ENCODE measurements around the gene MDM1. TPM values are rescaled to one million over a fixed set of nuclear protein-coding genes. Genes with fewer than 3 reads are reported as not detected.

The MDM1 gene
- total and polyA plus RNA-seq, 2 of the 13 experiments (the other 11 are each of a cell fraction or from before 2014, with no cell fraction given), result 4.6 to 15.2 TPM

DNA sequence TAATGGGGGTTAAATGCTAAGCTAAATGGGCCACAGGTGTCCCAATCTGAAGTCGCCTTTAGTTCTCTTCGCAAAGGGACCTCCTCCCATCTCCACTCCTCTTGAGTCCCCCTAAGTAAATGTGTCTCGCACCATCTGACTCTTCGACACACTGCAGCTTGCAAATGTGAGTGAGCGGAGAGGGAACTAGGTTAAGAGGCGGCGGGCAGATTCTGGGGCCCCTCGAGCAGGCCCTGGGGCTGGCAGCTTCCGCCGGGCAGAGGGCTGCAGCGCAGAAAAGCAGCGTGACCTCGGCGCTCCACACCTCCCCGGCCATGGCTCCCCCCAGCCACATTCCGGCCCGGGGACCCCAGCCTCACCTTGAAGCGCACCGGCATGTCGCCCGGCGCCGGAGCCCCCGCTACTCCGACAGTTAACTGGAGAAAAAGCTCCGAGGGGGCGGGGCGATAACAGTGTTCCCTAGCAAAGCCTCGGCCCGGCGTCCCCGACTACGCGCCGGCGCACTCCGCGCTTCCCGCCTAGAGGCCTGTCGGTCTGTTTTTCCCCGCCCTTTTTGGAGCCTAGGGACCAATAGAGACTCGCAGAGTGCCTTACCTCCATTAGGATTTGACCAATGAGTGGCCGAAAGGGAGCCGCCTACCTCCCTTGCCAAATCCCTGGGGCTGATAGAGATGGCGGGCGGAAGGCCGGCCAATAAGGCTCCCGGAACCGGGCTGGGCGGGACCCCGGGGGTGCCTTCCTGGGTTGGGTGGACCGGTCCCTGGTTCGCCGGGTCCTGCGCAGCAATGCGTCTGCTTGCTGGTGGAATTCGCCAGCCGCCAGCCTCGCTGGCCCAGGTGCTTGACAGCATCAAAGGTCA, at the start of gene MDM1 (continued):
- TF ChIP-seq, protein P1, sequence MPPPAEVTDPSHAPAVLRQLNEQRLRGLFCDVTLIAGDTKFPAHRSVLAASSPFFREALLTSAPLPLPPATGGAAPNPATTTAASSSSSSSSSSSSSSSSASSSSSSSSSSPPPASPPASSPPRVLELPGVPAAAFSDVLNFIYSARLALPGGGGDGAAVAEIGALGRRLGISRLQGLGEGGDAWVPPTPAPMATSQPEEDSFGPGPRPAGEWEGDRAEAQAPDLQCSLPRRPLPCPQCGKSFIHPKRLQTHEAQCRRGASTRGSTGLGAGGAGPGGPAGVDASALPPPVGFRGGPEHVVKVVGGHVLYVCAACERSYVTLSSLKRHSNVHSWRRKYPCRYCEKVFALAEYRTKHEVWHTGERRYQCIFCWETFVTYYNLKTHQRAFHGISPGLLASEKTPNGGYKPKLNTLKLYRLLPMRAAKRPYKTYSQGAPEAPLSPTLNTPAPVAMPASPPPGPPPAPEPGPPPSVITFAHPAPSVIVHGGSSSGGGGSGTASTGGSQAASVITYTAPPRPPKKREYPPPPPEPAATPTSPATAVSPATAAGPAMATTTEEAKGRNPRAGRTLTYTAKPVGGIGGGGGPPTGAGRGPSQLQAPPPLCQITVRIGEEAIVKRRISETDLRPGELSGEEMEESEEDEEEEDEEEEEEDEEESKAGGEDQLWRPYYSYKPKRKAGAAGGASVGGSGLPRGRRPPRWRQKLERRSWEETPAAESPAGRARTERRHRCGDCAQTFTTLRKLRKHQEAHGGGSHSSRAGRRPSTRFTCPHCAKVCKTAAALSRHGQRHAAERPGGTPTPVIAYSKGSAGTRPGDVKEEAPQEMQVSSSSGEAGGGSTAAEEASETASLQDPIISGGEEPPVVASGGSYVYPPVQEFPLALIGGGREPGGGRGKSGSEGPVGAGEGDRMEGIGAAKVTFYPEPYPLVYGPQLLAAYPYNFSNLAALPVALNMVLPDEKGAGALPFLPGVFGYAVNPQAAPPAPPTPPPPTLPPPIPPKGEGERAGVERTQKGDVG (CRISPR knock-in tag; IDR thresholded peaks at IDR 0.05; ENCODE audit: borderline replicate concordance), result no peak
- no peak for TF ChIP-seq SMYD3 (CRISPR knock-in tag; IDR thresholded peaks at IDR 0.05)
- TF ChIP-seq, protein P2, sequence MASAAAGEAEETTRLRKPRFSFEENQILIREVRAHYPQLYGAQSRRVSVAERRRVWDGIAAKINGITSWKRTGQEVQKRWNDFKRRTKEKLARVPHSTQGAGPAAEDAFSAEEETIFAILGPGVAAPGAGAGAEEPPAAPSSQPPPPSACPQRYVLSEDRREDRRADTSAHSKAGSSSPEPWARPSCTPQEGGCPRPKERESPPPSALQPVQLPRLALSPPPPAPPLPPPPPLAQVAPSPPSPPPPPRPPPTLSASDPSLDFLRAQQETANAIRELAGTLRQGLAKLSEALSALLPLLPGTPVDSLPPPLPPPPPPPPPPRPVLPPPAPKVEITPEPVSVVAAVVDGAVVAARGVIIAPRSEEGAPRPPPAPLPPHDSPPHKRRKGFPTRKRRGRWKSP (CRISPR knock-in tag; IDR thresholded peaks at IDR 0.05), result no peak
- TF ChIP-seq ZNF121 (CRISPR knock-in tag; IDR thresholded peaks at IDR 0.05), result no peak
- TF ChIP-seq TEAD3 (CRISPR knock-in tag; optimal IDR thresholded peaks at IDR 0.05; ENCODE audit: borderline replicate concordance), result no peak
- TF ChIP-seq SRF (IDR thresholded peaks at IDR 0.05; ENCODE audit: low read depth, low read length), result no peak
- TF ChIP-seq, protein P3, sequence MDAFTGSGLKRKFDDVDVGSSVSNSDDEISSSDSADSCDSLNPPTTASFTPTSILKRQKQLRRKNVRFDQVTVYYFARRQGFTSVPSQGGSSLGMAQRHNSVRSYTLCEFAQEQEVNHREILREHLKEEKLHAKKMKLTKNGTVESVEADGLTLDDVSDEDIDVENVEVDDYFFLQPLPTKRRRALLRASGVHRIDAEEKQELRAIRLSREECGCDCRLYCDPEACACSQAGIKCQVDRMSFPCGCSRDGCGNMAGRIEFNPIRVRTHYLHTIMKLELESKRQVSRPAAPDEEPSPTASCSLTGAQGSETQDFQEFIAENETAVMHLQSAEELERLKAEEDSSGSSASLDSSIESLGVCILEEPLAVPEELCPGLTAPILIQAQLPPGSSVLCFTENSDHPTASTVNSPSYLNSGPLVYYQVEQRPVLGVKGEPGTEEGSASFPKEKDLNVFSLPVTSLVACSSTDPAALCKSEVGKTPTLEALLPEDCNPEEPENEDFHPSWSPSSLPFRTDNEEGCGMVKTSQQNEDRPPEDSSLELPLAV (CRISPR knock-in tag; conservative IDR thresholded peaks at IDR 0.05; ENCODE audit: low read depth), result no peak
- TF ChIP-seq HNRNPK (IDR thresholded peaks at IDR 0.05; ENCODE audit: low read depth, low read length, poor library complexity, severe bottlenecking), result no peak
- no peak for TF ChIP-seq IKZF4 (CRISPR knock-in tag; IDR thresholded peaks at IDR 0.05; ENCODE audit: borderline replicate concordance, low read depth, not compliant biosample characterization)
- TF ChIP-seq, protein P4, sequence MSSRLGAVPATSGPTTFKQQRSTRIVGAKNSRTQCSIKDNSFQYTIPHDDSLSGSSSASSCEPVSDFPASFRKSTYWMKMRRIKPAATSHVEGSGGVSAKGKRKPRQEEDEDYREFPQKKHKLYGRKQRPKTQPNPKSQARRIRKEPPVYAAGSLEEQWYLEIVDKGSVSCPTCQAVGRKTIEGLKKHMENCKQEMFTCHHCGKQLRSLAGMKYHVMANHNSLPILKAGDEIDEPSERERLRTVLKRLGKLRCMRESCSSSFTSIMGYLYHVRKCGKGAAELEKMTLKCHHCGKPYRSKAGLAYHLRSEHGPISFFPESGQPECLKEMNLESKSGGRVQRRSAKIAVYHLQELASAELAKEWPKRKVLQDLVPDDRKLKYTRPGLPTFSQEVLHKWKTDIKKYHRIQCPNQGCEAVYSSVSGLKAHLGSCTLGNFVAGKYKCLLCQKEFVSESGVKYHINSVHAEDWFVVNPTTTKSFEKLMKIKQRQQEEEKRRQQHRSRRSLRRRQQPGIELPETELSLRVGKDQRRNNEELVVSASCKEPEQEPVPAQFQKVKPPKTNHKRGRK (CRISPR knock-in tag; IDR thresholded peaks at IDR 0.05), result no peak
- TF ChIP-seq ZNF569 (CRISPR knock-in tag; IDR thresholded peaks at IDR 0.05; ENCODE audit: borderline replicate concordance), result no peak
- TF ChIP-seq ZNF337 (CRISPR knock-in tag; IDR thresholded peaks at IDR 0.05; ENCODE audit: borderline replicate concordance, low read depth), result no peak
- TF ChIP-seq HIVEP1 (CRISPR knock-in tag; IDR thresholded peaks at IDR 0.05), result no peak
- TF ChIP-seq NCOA1 (CRISPR knock-in tag; IDR thresholded peaks at IDR 0.05), result no peak
- no peak for TF ChIP-seq ZFYVE20 (CRISPR knock-in tag; IDR thresholded peaks at IDR 0.05; ENCODE audit: borderline replicate concordance, low read depth)
- no peak for TF ChIP-seq SIX1 (CRISPR knock-in tag; IDR thresholded peaks at IDR 0.05; ENCODE audit: borderline replicate concordance)
- TF ChIP-seq, protein P5, sequence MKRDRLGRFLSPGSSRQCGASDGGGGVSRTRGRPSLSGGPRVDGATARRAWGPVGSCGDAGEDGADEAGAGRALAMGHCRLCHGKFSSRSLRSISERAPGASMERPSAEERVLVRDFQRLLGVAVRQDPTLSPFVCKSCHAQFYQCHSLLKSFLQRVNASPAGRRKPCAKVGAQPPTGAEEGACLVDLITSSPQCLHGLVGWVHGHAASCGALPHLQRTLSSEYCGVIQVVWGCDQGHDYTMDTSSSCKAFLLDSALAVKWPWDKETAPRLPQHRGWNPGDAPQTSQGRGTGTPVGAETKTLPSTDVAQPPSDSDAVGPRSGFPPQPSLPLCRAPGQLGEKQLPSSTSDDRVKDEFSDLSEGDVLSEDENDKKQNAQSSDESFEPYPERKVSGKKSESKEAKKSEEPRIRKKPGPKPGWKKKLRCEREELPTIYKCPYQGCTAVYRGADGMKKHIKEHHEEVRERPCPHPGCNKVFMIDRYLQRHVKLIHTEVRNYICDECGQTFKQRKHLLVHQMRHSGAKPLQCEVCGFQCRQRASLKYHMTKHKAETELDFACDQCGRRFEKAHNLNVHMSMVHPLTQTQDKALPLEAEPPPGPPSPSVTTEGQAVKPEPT (CRISPR knock-in tag; IDR thresholded peaks at IDR 0.05; ENCODE audit: low read depth), result no peak
- no peak for TF ChIP-seq GATAD1 (CRISPR knock-in tag; IDR thresholded peaks at IDR 0.05)
- no peak for TF ChIP-seq CBX5 (CRISPR knock-in tag; IDR thresholded peaks at IDR 0.05; ENCODE audit: borderline replicate concordance)
